ENCODE results near the gene HSD11B2.

HSD11B2 gene

DNA sequence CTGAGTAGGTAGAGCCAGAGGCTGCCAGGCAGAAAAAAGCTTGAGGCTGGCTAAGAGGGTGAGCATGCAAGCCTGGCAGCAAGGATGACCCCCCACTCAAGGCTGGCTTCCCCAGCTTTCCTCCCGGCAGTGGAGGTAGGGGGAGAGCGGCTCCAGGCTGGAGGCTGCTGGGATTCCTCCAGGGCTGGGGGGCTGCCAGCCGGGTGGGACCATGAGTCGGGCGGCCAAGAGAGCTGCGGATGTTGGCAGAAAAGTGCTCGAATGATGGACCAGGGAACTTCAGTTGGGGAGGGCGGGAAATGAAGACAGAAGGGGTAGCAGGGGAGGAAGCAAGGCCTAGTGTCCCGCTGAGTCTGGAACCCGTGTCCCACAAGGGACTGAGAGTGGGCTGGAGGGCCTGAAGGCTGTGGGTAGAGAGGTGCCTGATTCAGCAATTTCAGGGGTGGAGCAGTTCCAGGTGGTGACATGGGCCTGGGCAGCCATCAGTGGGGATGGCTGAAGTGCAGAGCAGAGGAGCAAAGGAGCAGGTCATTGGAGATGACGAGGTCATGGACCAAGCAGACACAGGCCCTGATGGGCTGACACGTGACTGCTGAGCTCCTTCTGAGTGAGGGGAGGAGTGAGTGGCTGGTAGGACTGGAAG lies 20.3 kb downstream of the HSD11B2 start:
- TF ChIP-seq, protein P1, sequence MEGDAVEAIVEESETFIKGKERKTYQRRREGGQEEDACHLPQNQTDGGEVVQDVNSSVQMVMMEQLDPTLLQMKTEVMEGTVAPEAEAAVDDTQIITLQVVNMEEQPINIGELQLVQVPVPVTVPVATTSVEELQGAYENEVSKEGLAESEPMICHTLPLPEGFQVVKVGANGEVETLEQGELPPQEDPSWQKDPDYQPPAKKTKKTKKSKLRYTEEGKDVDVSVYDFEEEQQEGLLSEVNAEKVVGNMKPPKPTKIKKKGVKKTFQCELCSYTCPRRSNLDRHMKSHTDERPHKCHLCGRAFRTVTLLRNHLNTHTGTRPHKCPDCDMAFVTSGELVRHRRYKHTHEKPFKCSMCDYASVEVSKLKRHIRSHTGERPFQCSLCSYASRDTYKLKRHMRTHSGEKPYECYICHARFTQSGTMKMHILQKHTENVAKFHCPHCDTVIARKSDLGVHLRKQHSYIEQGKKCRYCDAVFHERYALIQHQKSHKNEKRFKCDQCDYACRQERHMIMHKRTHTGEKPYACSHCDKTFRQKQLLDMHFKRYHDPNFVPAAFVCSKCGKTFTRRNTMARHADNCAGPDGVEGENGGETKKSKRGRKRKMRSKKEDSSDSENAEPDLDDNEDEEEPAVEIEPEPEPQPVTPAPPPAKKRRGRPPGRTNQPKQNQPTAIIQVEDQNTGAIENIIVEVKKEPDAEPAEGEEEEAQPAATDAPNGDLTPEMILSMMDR (IDR thresholded peaks at IDR 0.05; ENCODE audit: control insufficient read depth, extremely low read depth, insufficient read depth), result no peak
- no peak for DNase-seq (ENCODE audit: low read depth)
- no peak overlapping the region for H3K4me3 ChIP-seq (ENCODE audit: low read depth, low read length)

DNA sequence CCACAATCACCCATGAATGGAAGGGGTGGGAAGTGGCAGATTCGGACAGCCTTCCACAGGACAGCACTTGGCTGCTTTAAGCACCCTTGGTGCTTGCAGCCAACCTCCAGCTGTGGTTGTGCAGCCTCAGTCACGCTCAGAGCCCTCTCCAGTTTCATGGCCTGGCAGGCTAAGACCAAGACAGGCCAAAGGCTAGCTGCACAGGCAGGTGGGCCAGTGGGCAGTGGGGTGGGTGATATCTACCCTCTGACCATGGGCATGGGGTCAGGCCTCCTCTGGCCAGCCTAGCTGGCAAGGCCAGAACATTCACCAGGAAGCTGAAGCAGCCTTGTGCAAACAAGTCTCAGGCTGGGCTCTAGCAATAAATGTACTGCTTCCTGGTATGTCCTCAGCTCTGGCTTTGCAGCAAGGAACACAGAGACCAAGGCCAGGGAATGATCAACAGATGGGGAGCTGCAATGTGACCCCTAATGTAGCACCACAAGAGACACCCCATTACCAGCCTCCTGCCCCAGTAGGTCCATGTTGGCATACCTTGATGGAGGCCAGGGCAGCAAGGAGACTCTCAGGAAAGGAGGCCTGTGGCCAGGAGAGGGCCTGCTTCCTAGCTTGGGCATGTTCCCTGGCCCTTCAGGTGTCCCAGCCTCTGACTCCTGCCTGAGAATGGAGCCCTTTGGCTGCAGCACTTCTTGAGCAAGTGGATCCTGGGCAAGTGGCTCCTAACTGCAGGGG lies 20.9 kb downstream of the HSD11B2 start:
- TF ChIP-seq, protein P1 (IDR thresholded peaks at IDR 0.05; ENCODE audit: control insufficient read depth, extremely low read depth, insufficient read depth), result no peak
- H3K4me3 ChIP-seq (ENCODE audit: low read depth, low read length), result no peak overlapping the region
- peak; percentile 90 for DNase-seq (ENCODE audit: low read depth)

DNA sequence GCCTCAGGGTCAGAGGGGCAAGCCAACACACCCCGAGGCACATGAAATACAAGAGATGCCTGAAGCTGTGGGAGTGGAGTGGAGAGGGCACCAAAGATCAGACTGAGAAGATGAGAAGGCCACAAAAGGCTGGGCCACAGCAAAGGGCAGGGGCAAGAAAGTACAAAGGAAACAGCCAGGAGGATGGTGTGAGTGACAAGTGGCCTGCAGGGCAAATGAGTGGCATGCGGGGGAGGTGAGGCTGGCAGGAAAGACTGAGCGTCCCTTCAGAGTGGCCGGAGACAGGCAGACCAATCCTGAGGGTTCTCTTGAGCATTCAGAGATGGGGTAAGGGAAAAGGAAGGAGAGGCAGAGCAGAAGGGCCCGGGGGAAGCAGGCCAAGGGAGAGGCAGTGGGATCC lies 23.2 kb downstream of the HSD11B2 start:
- TF ChIP-seq, protein P1 (IDR thresholded peaks at IDR 0.05; ENCODE audit: control insufficient read depth, extremely low read depth, insufficient read depth), result no peak
- no peak overlapping the region for H3K4me3 ChIP-seq (ENCODE audit: low read depth, low read length)
- no peak for DNase-seq (ENCODE audit: low read depth)

DNA sequence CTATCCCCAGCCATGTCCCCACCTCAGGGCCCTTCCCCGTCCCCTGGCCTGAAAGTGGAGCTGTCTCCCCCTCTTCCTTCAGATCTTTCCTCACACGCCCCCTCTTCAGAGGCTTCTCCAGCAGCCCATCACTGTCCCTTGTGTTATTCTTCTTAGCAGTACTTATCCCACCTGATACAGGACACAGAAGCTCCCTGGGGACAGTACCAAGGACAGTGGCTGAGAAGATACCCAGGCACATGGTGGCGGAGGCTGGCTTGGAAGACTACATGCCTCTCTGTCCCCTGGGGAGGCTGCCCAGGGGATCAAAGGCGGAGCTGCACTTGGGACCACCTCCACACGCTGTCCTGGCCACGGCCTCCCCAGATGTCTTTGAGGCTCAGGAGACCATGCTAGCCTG lies 23.9 kb downstream of the HSD11B2 start:
- TF ChIP-seq, protein P1 (IDR thresholded peaks at IDR 0.05; ENCODE audit: control insufficient read depth, extremely low read depth, insufficient read depth), result no peak
- DNase-seq (ENCODE audit: low read depth), result no peak

GRCh38 chr16:67456391-67457081 lies 25.6 kb downstream of the HSD11B2 start:
- H3K4me3 ChIP-seq (ENCODE audit: low read depth, low read length), result no peak overlapping the region
- TF ChIP-seq, protein P1 (IDR thresholded peaks at IDR 0.05; ENCODE audit: control insufficient read depth, extremely low read depth, insufficient read depth), result peak; percentile 66
- DNase-seq (ENCODE audit: low read depth), result peak; percentile 92

More for the DNA sequence above, 23.9 kb downstream of the HSD11B2 start:
- no peak overlapping the region for H3K4me3 ChIP-seq (ENCODE audit: low read depth, low read length)

DNA sequence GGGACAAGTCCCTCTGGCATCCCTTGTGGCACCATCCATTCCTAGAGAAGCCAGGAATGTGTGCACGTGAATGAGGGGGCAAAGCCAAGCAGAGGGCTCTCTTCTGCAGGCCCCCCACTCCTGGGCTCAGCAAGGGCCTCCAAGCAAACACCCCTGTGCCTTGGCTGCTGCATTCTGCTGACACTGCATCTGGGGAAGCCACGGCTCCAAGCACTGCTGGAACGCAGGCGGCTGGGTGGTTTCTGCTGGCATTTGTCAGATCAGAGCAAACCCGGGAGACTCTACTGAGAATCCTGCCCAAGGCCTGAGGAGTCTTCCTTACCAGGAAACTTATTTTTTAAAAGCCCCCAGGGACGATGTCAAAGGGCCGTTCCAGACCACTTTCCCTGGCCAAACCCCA lies 26.7 kb downstream of the HSD11B2 start:
- DNase-seq (ENCODE audit: low read depth), result no peak
- TF ChIP-seq, protein P1 (IDR thresholded peaks at IDR 0.05; ENCODE audit: control insufficient read depth, extremely low read depth, insufficient read depth), result no peak
- H3K4me3 ChIP-seq (ENCODE audit: low read depth, low read length), result no peak overlapping the region

All from LNCaP clone FGC (cell line).